Measurements from ENCODE around the gene ZNF462. TPM values are rescaled to one million over a fixed set of nuclear protein-coding genes. Genes with fewer than 3 reads are reported as not detected.

The ZNF462 gene
- total RNA-seq, 2 experiments from 2014 or later = not detected

DNA sequence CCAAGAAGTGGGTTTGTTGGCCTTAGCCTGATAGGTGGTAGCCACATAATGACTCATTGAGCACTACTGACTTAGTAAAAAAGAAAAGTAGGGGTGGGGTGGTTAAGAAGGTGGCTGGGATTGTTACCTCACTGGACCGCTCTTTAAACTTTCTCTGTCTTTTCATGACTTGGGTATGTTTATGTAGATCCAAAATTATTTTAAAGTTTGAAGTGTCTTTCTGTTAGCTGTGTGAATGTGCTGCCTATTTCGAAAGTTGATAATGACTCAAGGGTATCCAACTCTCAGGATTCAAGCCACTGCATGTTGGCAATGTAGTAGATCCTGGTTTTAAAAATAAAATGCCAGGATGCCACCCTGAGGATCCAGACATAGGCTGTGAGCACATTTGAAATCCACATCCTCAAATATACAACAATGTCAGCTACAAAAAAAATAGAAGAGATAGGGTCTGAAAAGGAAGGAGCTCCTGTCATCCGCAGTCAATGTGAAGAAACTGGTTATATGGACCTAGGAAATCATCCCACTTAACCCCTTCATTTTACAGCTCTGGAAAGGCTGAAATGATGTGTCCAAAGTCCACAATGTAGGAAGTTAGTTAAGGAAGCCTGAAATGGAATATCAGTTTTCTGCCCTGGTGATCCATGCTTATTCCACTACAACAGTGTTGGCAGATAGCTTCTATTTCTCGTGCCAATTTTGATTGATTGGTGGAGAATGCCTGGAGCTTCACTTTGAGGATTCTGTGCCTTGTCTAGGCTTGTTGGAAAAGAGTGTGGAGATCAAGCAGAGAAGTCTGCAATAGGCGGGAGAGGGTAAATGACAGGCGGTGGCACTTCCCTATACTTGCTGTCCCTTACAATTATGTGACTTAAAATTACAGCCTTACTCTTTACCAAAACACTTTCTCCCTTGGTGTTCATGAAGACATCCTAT is 23.4 kb downstream of the ZNF462 start:
- TF ChIP-seq, protein P1, sequence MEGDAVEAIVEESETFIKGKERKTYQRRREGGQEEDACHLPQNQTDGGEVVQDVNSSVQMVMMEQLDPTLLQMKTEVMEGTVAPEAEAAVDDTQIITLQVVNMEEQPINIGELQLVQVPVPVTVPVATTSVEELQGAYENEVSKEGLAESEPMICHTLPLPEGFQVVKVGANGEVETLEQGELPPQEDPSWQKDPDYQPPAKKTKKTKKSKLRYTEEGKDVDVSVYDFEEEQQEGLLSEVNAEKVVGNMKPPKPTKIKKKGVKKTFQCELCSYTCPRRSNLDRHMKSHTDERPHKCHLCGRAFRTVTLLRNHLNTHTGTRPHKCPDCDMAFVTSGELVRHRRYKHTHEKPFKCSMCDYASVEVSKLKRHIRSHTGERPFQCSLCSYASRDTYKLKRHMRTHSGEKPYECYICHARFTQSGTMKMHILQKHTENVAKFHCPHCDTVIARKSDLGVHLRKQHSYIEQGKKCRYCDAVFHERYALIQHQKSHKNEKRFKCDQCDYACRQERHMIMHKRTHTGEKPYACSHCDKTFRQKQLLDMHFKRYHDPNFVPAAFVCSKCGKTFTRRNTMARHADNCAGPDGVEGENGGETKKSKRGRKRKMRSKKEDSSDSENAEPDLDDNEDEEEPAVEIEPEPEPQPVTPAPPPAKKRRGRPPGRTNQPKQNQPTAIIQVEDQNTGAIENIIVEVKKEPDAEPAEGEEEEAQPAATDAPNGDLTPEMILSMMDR (IDR thresholded peaks at IDR 0.05) = no peak
- Mint-ChIP-seq H3K9me3 (no peaks in the 10 kb centered on the region), H3K27me3 (no peaks in the 10 kb centered on the region), H3K36me3 (ENCODE audit: low read depth) (no peaks in the 10 kb centered on the region), H3K27ac (no peak overlapping the region), H3K4me1 (ENCODE audit: low read depth) (no peaks in the 10 kb centered on the region), H3K4me3 (no peak overlapping the region)
- POLR2A ChIA-PET = no interaction called here
- ATAC-seq = no peak
- no peak for DNase-seq
- intact Hi-C loops (cut with micrococcal nuclease) = no loop called here
- CTCF ChIA-PET = no interaction called here

DNA sequence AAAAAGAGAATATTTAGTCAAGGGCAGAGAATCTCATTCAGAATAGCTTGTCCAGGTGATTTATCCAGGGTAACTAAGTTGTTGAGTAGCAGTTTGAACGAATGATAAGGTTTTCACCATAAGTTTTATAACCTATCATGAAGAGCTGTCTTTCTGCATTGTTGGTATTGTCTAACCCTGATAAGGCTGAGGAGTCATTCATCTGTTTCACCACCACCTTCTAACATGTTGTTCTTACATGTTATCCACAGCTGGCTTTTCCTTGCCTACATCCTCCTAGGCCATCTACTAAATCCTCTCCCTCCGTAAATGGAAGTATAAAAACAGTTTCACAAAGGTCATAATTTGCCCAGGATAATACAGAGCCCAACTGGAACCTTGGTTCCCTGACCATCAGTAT is 24.1 kb downstream of the ZNF462 start:
- TF ChIP-seq, protein P1 (IDR thresholded peaks at IDR 0.05) = no peak
- Mint-ChIP-seq H3K4me3 (no peak overlapping the region), H3K27me3 (no peaks in the 10 kb centered on the region), H3K36me3 (ENCODE audit: low read depth) (no peaks in the 10 kb centered on the region), H3K9me3 (no peaks in the 10 kb centered on the region), H3K4me1 (ENCODE audit: low read depth) (no peaks in the 10 kb centered on the region), H3K27ac (no peak overlapping the region)
- no peak for DNase-seq
- intact Hi-C loops (cut with micrococcal nuclease) = no loop called here
- POLR2A ChIA-PET = no interaction called here
- no peak for ATAC-seq
- CTCF ChIA-PET = no interaction called here

DNA sequence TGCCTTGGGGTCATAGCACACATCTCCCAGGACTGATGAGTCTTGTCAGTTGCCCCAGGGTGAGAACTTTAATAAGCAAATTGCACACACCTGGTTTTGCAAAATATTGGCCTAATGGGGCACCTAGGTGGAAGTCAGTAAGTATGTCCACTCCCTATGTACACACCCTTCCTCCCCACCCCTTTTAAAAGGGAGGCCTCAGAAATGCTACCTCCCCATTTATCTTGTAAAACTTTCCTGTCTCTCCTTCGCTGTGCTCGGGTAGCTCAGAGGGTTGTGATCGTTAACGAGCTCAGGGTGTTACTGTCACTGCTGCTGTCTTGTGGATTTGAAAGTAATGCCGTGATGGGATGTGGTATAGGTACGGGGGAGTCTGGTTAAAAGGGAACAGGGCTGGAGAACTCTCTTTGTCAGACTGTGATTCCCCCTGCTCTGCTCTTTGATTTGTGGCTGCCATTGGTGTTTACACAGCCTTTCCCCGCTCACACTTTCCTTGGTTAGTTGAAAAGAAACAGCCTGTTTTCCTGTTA is 26.2 kb downstream of the ZNF462 start:
- Mint-ChIP-seq H3K9me3 (no peaks in the 10 kb centered on the region), H3K27ac (no peak overlapping the region), H3K4me3 (no peak overlapping the region), H3K27me3 (no peaks in the 10 kb centered on the region), H3K4me1 (ENCODE audit: low read depth) (no peaks in the 10 kb centered on the region), H3K36me3 (ENCODE audit: low read depth) (no peaks in the 10 kb centered on the region)
- TF ChIP-seq, protein P1 (IDR thresholded peaks at IDR 0.05) = no peak
- intact Hi-C loops (cut with micrococcal nuclease) = no loop called here
- DNase-seq (no peak), ATAC-seq (no peak)
- ChIA-PET POLR2A (no interaction called here), CTCF (no interaction called here)

DNA sequence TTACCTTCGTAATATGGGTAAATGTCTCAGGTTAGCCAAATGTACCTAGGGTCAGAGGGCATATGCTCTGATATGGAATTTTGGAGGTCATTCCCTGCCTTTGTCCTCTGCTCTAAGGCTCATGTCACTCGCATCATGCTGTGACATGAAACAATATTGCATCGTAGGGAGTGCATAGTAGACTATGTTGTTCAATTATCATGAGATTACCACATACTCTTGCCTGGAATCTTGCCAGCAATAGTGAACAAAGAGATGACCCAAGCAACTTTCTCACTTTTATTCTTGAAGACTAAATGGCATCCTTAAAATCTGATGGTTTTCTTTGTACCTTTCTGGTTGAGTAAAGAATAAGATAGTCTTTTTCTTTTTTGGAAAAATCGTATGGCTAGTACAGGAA is 27.6 kb downstream of the ZNF462 start:
- DNase-seq = no peak
- no peaks in the 10 kb centered on the region for H3K36me3 Mint-ChIP-seq (ENCODE audit: low read depth)
- TF ChIP-seq, protein P1 (IDR thresholded peaks at IDR 0.05) = no peak
- ChIA-PET POLR2A (no interaction called here), CTCF (no interaction called here)
- intact Hi-C loops (cut with micrococcal nuclease) = no loop called here
- no peaks in the 10 kb centered on the region for H3K4me1 Mint-ChIP-seq (ENCODE audit: low read depth)
- no peaks in the 10 kb centered on the region for H3K9me3 Mint-ChIP-seq
- no peaks in the 10 kb centered on the region for H3K27me3 Mint-ChIP-seq
- H3K4me3 Mint-ChIP-seq = no peak overlapping the region
- no peak for ATAC-seq
- no peak overlapping the region for H3K27ac Mint-ChIP-seq

DNA sequence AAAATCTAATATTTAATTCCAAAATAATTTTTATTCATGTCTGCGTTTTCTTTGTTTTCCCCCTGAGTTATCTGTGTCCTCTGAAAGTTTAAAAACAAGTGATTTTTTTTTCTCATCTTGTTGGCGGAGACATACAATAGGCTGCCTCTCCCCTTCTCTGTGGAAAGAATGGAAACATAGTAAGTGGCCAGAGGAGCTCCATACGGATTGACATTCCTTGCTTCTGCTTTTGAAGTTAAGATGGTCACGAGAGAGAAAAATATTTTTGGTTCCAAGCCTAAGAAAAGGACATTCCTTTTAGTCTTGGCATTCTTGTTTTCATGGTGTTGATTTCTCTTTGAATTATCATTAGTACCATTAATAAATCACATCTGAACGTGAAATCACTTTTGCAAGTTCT is 28.3 kb downstream of the ZNF462 start:
- H3K4me1 Mint-ChIP-seq (ENCODE audit: low read depth) = no peaks in the 10 kb centered on the region
- H3K27ac Mint-ChIP-seq = no peak overlapping the region
- H3K27me3 Mint-ChIP-seq = no peaks in the 10 kb centered on the region
- DNase-seq (no peak), ATAC-seq (no peak)
- H3K36me3 Mint-ChIP-seq (ENCODE audit: low read depth) = no peaks in the 10 kb centered on the region
- intact Hi-C loops (cut with micrococcal nuclease) = no loop called here
- POLR2A ChIA-PET = no interaction called here
- H3K9me3 Mint-ChIP-seq = no peaks in the 10 kb centered on the region
- TF ChIP-seq, protein P1 (IDR thresholded peaks at IDR 0.05) = no peak
- no peak overlapping the region for H3K4me3 Mint-ChIP-seq
- CTCF ChIA-PET = no interaction called here
